PC-3 (cell line): Measurements from ENCODE around the gene C19orf81.

Experiments used
- EZH2 ChIP-seq: fragments of 300-600 bp; sonication (generic); IDR thresholded peaks from one replicate; pipeline ENCODE4 v1.6.1; 2017; ENCODE audit warnings: antibody characterized with exemption, mild to moderate bottlenecking, low read length; ENCODE audit not compliant: unreplicated experiment
- TF ChIP-seq, protein P1 (sequence below): fragments of 300-600 bp; sonication (generic); conservative IDR thresholded peaks from 2 replicates; pipeline ENCODE4 v1.5.1; 2017; ENCODE audit warnings: antibody characterized with exemption, low read depth, mild to moderate bottlenecking, low read length

DNA sequence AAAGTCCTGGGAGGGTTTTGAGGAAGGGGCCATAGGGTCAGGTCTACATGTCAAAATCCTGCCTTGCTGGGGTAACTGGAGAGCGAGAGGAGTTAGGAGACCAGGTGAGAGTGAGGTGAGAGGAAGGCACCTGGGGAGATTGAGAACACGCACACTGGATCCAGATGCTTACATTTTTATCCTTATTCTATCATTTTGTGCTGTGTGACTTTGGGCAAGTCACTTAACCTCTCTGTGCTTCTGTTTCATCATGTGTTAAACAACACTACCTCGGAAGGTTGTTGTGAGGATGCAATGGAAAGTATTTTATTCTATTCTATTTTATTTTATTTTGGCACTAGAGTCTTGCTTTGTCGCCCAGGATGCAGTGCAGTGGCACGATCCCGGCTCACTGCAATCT lies 3.5 kb downstream of the C19orf81 start:
- TF ChIP-seq, protein P1, sequence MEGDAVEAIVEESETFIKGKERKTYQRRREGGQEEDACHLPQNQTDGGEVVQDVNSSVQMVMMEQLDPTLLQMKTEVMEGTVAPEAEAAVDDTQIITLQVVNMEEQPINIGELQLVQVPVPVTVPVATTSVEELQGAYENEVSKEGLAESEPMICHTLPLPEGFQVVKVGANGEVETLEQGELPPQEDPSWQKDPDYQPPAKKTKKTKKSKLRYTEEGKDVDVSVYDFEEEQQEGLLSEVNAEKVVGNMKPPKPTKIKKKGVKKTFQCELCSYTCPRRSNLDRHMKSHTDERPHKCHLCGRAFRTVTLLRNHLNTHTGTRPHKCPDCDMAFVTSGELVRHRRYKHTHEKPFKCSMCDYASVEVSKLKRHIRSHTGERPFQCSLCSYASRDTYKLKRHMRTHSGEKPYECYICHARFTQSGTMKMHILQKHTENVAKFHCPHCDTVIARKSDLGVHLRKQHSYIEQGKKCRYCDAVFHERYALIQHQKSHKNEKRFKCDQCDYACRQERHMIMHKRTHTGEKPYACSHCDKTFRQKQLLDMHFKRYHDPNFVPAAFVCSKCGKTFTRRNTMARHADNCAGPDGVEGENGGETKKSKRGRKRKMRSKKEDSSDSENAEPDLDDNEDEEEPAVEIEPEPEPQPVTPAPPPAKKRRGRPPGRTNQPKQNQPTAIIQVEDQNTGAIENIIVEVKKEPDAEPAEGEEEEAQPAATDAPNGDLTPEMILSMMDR: no peak
- TF ChIP-seq EZH2: no peak
